Heart left ventricle (tissue), 13 donors: Measurements from ENCODE around the gene SEMA6D.

ENCODE experiments used
- CTCF ChIP-seq, 12 donors: fragments of 200-600 bp; sonication (generic) in 4 of 12; IDR thresholded peaks; one replicate each; pipeline versions ENCODE4 v1.5.0 to v1.8.0; 2018 to 2022; ENCODE audit warnings: antibody characterized with exemption in 12 of 12, mild to moderate bottlenecking in 5 of 12
- POLR2A ChIP-seq, 2 donors: fragments of 450-650 bp; IDR thresholded peaks; one replicate each; pipeline ENCODE4 v1.6.1; 2017; ENCODE audit warnings: antibody characterized with exemption in 2 of 2, mild to moderate bottlenecking in 2 of 2, moderate library complexity in 2 of 2
- donor health status: ischemic (EF 13 %, LVEDD 7.1; RV severe dilation, severe dysfunction).
- donor health status: DM: no; HTN: yes; CAD: no.
- donor health status: DM: no; HTN: no; CAD: no.
- donor health status: ischemic (EF 25% LVEDD 6.9; RV normal size, moderate dysfunction).
- donor health status: ischemic (EF 25% LVEDD 5.7; RV mildly dilated, moderate dysfunction).
- donor health status: ischemic (EF 35%, LVEDD 5.7; RV mildly dilated, moderate dysfunction).
- donor health status: nonischemic (EF 11% LVEDD 7.7; RV severe dilation, severe dysfunction).
- donor health status: DM: yes; HTN: yes; CAD: no.
- donor health status: PGD.
- donor health status: ischemic (EF 29% LVEDD 5.4; RV normal size, mild dysfunction).
- donor health status: nonischemic (EF 23%, LVEDD 6.1; RV moderate dilation, normal function).

- no peak for TF ChIP-seq CTCF (IDR thresholded peaks at IDR 0.05)
- TF ChIP-seq POLR2A (IDR thresholded peaks at IDR 0.05) = no peak
Observed at GRCh38 chr15:47786371-47786770, 69.1 kb downstream of the SEMA6D start.
